Stomach (tissue), 9 donors: Measurements from ENCODE around the gene DPP10. TPM values are rescaled to one million over a fixed set of nuclear protein-coding genes. Genes with fewer than 3 reads are reported as not detected.

Experiments used
- DNase-seq, 2 donors: peaks; one replicate each; pipeline versions ENCODE4 v3.0.0 to v3.0.0-alpha.2; 2013 to 2019
- H3K27ac ChIP-seq, 5 donors: fragments of 200-600 bp in 4 of 5; sonication (generic) in 4 of 5; one replicate each; pipeline ENCODE4 v1.5.1; 2013 to 2019; ENCODE audit warnings: mild to moderate bottlenecking in 1 of 5, moderate library complexity in 1 of 5
- H3K27me3 ChIP-seq, 3 donors: fragments of 200-600 bp; sonication (generic); one replicate each; pipeline ENCODE4 v1.5.1; 2017 to 2019; ENCODE audit warnings: mixed run types in 1 of 3
- H3K36me3 ChIP-seq, 4 donors: fragments of 200-600 bp; sonication (generic); 1 replicate in 3 of 4; 2 replicates in 1 of 4; pipeline ENCODE4 v1.5.1; 2016 to 2019
- H3K4me1 ChIP-seq, 4 donors: fragments of 200-600 bp; sonication (generic); one replicate each; pipeline ENCODE4 v1.5.1; 2016 to 2019
- H3K4me3 ChIP-seq, 4 donors: fragments of 200-600 bp; sonication (generic) in 3 of 4; one replicate each; pipeline ENCODE4 v1.5.1; 2016 to 2019; ENCODE audit warnings: mild to moderate bottlenecking in 1 of 4
- H3K9me3 ChIP-seq, 4 donors: fragments of 200-600 bp; sonication (generic); one replicate each; pipeline ENCODE4 v1.5.1; 2016 to 2019
- EP300 ChIP-seq: sonication (generic); formaldehyde crosslinking; IDR thresholded peaks from one replicate; pipeline ENCODE4 v1.6.1; 2017; ENCODE audit warnings: antibody characterized with exemption
- POLR2A ChIP-seq, 4 donors: fragments of 450-650 bp; IDR thresholded peaks; one replicate each; pipeline ENCODE4 v1.6.1; 2016; ENCODE audit warnings: antibody characterized with exemption in 4 of 4, control low read depth in 2 of 4, mild to moderate bottlenecking in 1 of 4, moderate library complexity in 1 of 4
- POLR2AphosphoS5 ChIP-seq, 3 donors: sonication (generic); formaldehyde crosslinking; IDR thresholded peaks; one replicate each; pipeline ENCODE4 v1.6.1; 2016; ENCODE audit warnings: antibody characterized with exemption in 3 of 3
- WGBS, 5 donors: extraction: QIAGEN DNeasy Blood & Tissue Kit in 3 of 5; methylation state at CpG; one replicate each; pipeline versions ENCODE4 v1.1.5 to v1.1.7; 2013 to 2018; 5-methylcytosine and 5-hydroxymethylcytosine counted together
- intact Hi-C: fragments of 100-400 bp; cut with DNase I; formaldehyde crosslinking; loops from one replicate; pipeline ENCODE4 v1.15.1; 2023; ENCODE audit warnings: low total_unique reads
- polyA plus RNA-seq, 3 donors: library from polyadenylated mRNA; stranded (reverse); fragments of 200-250 nt; gene quantifications; one replicate each; pipeline ENCODE4 v1.2.3, GENCODE V29; 2013
- total RNA-seq, 5 donors: library from RNA; depleted of rRNA; stranded (reverse); fragments of >200 nt; gene quantifications; one replicate each; pipeline versions ENCODE4 v1.1.0 to v1.2.3, GENCODE V29; 2014 to 2016
- TF ChIP-seq, protein P1 (sequence below), 7 experiments: fragments of 450-650 bp in 4 of 7; fragments of 200-600 bp in 3 of 7; sonication (generic) in 3 of 7; IDR thresholded peaks; one replicate each; pipeline ENCODE4 v1.5.1; 2016 to 2019; ENCODE audit warnings: antibody characterized with exemption in 7 of 7, control low read depth in 2 of 7, mild to moderate bottlenecking in 1 of 7
- donor health status: healthy with polysubstance abuse.
- donor health status: Bipolar disorder and iron deficiency.
- donor health status: healthy.

Gene DPP10
- total and polyA plus RNA-seq, 8 donors, result 0.18 to 15.6 (median 2.0) TPM; not detected in 1

DNA sequence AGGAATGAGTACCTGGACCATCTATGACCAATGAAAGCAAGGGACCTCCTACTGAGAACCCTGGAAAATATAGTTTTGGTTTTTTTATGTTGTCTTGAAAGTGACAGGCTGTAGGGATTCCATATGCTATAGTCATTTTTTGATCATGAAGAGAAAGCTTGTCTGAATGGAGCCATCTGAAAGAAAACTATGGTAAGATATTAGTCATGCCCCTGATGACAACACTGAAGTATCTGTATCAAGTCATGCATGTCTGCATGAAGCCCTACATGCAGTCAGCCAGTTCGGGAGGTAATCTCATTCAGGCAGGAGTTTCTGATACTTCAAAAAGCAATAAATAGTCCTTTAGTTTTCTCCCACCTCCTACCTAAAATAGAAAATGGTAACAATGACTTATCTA lies 1042.0 kb downstream of the DPP10 start:
- Histone ChIP-seq H3K9me3 (peaks cover 0 to 4% (median 0%) of the 10 kb centered on the region in 4 donors), H3K36me3 (no peaks in the 10 kb centered on the region), H3K4me1 (no peaks in the 10 kb centered on the region), H3K4me3 (no peak overlapping the region), H3K27ac (no peak overlapping the region), H3K27me3 (no peaks in the 10 kb centered on the region)
- TF ChIP-seq EP300, result no peak
- no peak for TF ChIP-seq POLR2AphosphoS5 (IDR thresholded peaks at IDR 0.05)
- TF ChIP-seq, protein P1, sequence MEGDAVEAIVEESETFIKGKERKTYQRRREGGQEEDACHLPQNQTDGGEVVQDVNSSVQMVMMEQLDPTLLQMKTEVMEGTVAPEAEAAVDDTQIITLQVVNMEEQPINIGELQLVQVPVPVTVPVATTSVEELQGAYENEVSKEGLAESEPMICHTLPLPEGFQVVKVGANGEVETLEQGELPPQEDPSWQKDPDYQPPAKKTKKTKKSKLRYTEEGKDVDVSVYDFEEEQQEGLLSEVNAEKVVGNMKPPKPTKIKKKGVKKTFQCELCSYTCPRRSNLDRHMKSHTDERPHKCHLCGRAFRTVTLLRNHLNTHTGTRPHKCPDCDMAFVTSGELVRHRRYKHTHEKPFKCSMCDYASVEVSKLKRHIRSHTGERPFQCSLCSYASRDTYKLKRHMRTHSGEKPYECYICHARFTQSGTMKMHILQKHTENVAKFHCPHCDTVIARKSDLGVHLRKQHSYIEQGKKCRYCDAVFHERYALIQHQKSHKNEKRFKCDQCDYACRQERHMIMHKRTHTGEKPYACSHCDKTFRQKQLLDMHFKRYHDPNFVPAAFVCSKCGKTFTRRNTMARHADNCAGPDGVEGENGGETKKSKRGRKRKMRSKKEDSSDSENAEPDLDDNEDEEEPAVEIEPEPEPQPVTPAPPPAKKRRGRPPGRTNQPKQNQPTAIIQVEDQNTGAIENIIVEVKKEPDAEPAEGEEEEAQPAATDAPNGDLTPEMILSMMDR (IDR thresholded peaks at IDR 0.05), result no peak
- intact Hi-C loops, result no loop called here
- DNase-seq, result no peak
- 71 to 85% (median 75%) methylated on average over 1 of the region's 1 CpG for WGBS, 5 donors

DNA sequence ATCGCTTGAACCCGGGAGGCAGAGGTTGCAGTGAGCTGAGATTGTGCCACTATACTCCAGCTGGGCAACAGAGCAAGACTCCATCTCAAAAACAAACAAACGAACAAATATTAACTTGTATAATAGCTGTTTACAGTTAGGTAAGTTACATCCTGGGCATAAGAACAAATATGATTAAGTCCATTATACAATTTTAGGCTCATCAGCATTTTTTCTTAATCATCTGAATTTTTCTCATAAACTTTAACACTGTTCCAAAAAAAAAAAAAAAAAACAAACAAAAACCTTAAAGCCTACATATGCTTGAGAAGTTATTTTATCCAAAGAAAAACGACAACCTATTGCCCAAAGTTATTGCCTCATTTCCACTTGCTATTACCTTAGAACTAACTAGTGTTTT lies 1042.5 kb downstream of the DPP10 start:
- H3K9me3 ChIP-seq, result peaks cover 0 to 6% (median 0%) of the 10 kb centered on the region in 4 donors
- no peaks in the 10 kb centered on the region for H3K27me3 ChIP-seq
- intact Hi-C loops, result no loop called here
- no peak for TF ChIP-seq EP300
- TF ChIP-seq, protein P1 (IDR thresholded peaks at IDR 0.05), result no peak
- no peak for TF ChIP-seq POLR2AphosphoS5 (IDR thresholded peaks at IDR 0.05)
- TF ChIP-seq POLR2A (IDR thresholded peaks at IDR 0.05), result no peak
- no peak overlapping the region for H3K27ac ChIP-seq
- 60 to 83% (median 79%) methylated on average over 4 of the region's 4 CpGs for WGBS, 5 donors
- no peak for DNase-seq
- H3K4me3 ChIP-seq, result no peak overlapping the region
- H3K36me3 ChIP-seq, result no peaks in the 10 kb centered on the region
- H3K4me1 ChIP-seq, result no peaks in the 10 kb centered on the region

- intact Hi-C loops, result no loop called here
- no peaks in the 10 kb centered on the region for H3K4me1 ChIP-seq
- no peak overlapping the region for H3K27ac ChIP-seq
- no peak overlapping the region for H3K4me3 ChIP-seq
- TF ChIP-seq, protein P1 (IDR thresholded peaks at IDR 0.05), result no peak
- TF ChIP-seq POLR2A (IDR thresholded peaks at IDR 0.05), result no peak
- no peak for TF ChIP-seq POLR2AphosphoS5 (IDR thresholded peaks at IDR 0.05)
- no peak for TF ChIP-seq EP300
- WGBS, 5 donors, result 24 to 42% (median 30%) methylated on average over 4 of the region's 4 CpGs
- H3K27me3 ChIP-seq, result no peaks in the 10 kb centered on the region
- H3K9me3 ChIP-seq, result peaks cover 0 to 22% (median 0%) of the 10 kb centered on the region in 4 donors
- DNase-seq, result no peak
- no peaks in the 10 kb centered on the region for H3K36me3 ChIP-seq
Measured at GRCh38 chr2:115491186-115491793, 1048.8 kb downstream of the DPP10 start.

GRCh38 chr2:115505331-115505730 lies 1062.9 kb downstream of the DPP10 start:
- no peak for DNase-seq
- 29 to 53% (median 46%) methylated on average over 3 of the region's 3 CpGs for whole genome bisulfite sequencing, 5 donors
- no peaks in the 10 kb centered on the region for H3K4me1 ChIP-seq
- intact Hi-C loops, result no loop called here
- no peak overlapping the region for H3K27ac ChIP-seq
- no peak for TF ChIP-seq POLR2A (IDR thresholded peaks at IDR 0.05)
- TF ChIP-seq, protein P1 (IDR thresholded peaks at IDR 0.05), result no peak
- no peaks in the 10 kb centered on the region for H3K9me3 ChIP-seq
- no peaks in the 10 kb centered on the region for H3K27me3 ChIP-seq
- no peak overlapping the region for H3K4me3 ChIP-seq
- H3K36me3 ChIP-seq, result no peaks in the 10 kb centered on the region
